ENCODE measurements around the gene GRK6.

DNA sequence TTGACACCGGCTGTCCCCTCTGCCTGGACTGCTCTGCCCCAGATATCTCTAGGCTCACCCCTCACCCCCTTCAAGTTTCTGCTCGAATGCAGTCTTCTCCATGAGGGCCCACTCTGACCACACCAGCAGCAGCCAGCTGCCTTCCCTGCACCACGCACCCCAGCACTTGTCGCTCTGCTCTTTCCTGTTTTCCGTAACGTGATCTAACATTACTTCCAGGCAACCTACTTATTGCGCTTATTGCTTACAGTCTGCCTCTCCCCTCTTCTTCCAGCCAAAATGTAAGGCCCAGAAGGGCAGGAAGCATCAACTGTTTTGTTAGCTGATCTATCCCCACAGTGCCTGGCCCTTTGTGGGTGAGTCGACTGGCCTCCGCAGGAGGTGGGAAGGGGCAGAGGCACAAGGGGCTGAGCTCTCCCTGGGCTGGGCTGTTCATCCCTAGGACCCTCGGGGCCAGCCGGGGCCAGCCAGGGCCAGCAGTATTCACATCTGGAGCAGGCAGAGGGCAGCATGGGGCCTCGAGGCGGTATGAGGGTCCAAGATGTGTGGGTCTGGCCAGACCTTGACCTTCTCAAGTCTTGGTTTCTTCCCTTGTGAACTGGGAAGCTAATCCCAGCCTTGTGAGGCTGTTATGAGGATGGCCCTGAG is 58.5 kb downstream of the GRK6 start:
- TF ChIP-seq, protein P1, sequence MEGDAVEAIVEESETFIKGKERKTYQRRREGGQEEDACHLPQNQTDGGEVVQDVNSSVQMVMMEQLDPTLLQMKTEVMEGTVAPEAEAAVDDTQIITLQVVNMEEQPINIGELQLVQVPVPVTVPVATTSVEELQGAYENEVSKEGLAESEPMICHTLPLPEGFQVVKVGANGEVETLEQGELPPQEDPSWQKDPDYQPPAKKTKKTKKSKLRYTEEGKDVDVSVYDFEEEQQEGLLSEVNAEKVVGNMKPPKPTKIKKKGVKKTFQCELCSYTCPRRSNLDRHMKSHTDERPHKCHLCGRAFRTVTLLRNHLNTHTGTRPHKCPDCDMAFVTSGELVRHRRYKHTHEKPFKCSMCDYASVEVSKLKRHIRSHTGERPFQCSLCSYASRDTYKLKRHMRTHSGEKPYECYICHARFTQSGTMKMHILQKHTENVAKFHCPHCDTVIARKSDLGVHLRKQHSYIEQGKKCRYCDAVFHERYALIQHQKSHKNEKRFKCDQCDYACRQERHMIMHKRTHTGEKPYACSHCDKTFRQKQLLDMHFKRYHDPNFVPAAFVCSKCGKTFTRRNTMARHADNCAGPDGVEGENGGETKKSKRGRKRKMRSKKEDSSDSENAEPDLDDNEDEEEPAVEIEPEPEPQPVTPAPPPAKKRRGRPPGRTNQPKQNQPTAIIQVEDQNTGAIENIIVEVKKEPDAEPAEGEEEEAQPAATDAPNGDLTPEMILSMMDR (IDR thresholded peaks at IDR 0.05; ENCODE audit: poor library complexity, severe bottlenecking): no peak
- no peak for TF ChIP-seq MXI1 (conservative IDR thresholded peaks at IDR 0.05; ENCODE audit: poor library complexity, severe bottlenecking)
- no peak for TF ChIP-seq TAF1 (IDR thresholded peaks at IDR 0.05; ENCODE audit: low read depth)
- TF ChIP-seq POLR2AphosphoS5 (IDR thresholded peaks at IDR 0.05): no peak
- no peak for TF ChIP-seq EP300 (conservative IDR thresholded peaks at IDR 0.05; ENCODE audit: poor library complexity, severe bottlenecking)
- TF ChIP-seq EZH2 (IDR thresholded peaks at IDR 0.05; ENCODE audit: borderline replicate concordance, insufficient read depth, low read length, poor library complexity, severe bottlenecking): no peak
- no peak for TF ChIP-seq SMC3 (conservative IDR thresholded peaks at IDR 0.05; ENCODE audit: poor library complexity)
- TF ChIP-seq, protein P2, sequence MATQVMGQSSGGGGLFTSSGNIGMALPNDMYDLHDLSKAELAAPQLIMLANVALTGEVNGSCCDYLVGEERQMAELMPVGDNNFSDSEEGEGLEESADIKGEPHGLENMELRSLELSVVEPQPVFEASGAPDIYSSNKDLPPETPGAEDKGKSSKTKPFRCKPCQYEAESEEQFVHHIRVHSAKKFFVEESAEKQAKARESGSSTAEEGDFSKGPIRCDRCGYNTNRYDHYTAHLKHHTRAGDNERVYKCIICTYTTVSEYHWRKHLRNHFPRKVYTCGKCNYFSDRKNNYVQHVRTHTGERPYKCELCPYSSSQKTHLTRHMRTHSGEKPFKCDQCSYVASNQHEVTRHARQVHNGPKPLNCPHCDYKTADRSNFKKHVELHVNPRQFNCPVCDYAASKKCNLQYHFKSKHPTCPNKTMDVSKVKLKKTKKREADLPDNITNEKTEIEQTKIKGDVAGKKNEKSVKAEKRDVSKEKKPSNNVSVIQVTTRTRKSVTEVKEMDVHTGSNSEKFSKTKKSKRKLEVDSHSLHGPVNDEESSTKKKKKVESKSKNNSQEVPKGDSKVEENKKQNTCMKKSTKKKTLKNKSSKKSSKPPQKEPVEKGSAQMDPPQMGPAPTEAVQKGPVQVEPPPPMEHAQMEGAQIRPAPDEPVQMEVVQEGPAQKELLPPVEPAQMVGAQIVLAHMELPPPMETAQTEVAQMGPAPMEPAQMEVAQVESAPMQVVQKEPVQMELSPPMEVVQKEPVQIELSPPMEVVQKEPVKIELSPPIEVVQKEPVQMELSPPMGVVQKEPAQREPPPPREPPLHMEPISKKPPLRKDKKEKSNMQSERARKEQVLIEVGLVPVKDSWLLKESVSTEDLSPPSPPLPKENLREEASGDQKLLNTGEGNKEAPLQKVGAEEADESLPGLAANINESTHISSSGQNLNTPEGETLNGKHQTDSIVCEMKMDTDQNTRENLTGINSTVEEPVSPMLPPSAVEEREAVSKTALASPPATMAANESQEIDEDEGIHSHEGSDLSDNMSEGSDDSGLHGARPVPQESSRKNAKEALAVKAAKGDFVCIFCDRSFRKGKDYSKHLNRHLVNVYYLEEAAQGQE (IDR thresholded peaks at IDR 0.05; ENCODE audit: borderline replicate concordance): no peak

Measured in neural cell (in vitro differentiated cells).